ENCODE measurements around the gene CPNE8.

DNA sequence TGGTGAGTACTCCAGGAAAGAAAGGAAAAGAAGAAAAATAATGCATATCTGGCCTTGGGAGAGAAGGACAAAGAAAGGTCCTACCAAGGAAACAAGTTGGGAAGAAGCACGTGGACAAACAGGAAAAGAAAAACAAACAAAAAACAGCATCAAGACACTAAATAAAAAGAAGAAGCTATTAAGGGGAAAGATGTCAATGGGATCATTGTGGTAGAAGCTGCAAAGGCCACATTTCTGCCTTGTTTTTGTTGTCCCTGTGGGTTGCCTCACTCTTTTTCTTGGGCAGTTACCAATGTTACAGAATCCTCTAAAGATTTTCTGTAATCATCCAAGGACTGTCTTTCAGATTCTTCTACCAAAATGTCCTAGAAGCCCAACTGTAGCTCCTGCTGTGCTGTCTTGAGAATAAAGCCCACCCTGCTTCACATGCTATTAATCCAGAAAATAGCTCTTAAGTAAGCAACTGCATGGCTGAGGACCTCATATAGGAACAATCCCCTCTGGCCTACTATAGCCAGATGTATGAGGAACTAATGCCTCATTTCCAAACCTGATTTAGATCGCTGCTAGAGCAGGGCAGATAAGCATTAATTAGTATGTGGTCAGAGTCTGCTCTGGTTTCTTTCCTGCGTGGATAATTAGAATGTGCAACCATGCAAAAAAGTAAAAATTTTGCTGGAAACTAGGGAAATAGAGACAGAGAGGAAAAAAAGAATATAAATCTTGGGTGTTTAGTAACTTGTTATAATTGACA is 10.2 kb upstream of the CPNE8 start:
- TF ChIP-seq, protein P1, sequence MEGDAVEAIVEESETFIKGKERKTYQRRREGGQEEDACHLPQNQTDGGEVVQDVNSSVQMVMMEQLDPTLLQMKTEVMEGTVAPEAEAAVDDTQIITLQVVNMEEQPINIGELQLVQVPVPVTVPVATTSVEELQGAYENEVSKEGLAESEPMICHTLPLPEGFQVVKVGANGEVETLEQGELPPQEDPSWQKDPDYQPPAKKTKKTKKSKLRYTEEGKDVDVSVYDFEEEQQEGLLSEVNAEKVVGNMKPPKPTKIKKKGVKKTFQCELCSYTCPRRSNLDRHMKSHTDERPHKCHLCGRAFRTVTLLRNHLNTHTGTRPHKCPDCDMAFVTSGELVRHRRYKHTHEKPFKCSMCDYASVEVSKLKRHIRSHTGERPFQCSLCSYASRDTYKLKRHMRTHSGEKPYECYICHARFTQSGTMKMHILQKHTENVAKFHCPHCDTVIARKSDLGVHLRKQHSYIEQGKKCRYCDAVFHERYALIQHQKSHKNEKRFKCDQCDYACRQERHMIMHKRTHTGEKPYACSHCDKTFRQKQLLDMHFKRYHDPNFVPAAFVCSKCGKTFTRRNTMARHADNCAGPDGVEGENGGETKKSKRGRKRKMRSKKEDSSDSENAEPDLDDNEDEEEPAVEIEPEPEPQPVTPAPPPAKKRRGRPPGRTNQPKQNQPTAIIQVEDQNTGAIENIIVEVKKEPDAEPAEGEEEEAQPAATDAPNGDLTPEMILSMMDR (IDR thresholded peaks at IDR 0.05), result no peak
- no peak for TF ChIP-seq POLR2A (IDR thresholded peaks at IDR 0.05)
